ACC112 (cell line): ENCODE measurements around the gene SORBS1.

Experiments
- H2AFZ ChIP-seq: fragments of 200-600 bp; sonication (generic); one replicate; pipeline ENCODE4 v1.6.0; 2017; ENCODE audit warnings: antibody characterized with exemption, low read length; ENCODE audit not compliant: unreplicated experiment
- H3K27ac ChIP-seq: fragments of 200-600 bp; sonication (generic); 2 replicates; pipeline ENCODE4 v1.5.1; 2014; ENCODE audit warnings: low read depth, mild to moderate bottlenecking, antibody characterized with exemption, low read length, moderate library complexity
- H3K27me3 ChIP-seq: fragments of 200-600 bp; sonication (generic); 2 replicates; pipeline ENCODE4 v1.6.1; 2014; ENCODE audit warnings: mild to moderate bottlenecking, antibody characterized with exemption, low read length, moderate library complexity, mixed read lengths; ENCODE audit not compliant: insufficient read depth
- H3K36me3 ChIP-seq: fragments of 200-600 bp; sonication (generic); 2 replicates; pipeline ENCODE4 v1.6.1; 2016; ENCODE audit warnings: mild to moderate bottlenecking, antibody characterized with exemption, low read length, moderate library complexity, mixed read lengths; ENCODE audit not compliant: insufficient read depth
- H3K4me1 ChIP-seq: fragments of 200-600 bp; sonication (generic); one replicate; pipeline ENCODE4 v1.6.1; 2016; ENCODE audit warnings: low read length, mixed read lengths; ENCODE audit not compliant: insufficient read depth, unreplicated experiment, control insufficient read depth
- H3K4me3 ChIP-seq: fragments of 200-600 bp; sonication (generic); 2 replicates; pipeline ENCODE4 v1.5.1; 2014; ENCODE audit warnings: mild to moderate bottlenecking, low read depth, low read length
- H3K79me2 ChIP-seq: fragments of 200-600 bp; sonication (generic); one replicate; pipeline ENCODE4 v1.6.0; 2016; ENCODE audit warnings: low read length; ENCODE audit not compliant: control insufficient read depth, unreplicated experiment, insufficient read depth

Gene SORBS1

DNA sequence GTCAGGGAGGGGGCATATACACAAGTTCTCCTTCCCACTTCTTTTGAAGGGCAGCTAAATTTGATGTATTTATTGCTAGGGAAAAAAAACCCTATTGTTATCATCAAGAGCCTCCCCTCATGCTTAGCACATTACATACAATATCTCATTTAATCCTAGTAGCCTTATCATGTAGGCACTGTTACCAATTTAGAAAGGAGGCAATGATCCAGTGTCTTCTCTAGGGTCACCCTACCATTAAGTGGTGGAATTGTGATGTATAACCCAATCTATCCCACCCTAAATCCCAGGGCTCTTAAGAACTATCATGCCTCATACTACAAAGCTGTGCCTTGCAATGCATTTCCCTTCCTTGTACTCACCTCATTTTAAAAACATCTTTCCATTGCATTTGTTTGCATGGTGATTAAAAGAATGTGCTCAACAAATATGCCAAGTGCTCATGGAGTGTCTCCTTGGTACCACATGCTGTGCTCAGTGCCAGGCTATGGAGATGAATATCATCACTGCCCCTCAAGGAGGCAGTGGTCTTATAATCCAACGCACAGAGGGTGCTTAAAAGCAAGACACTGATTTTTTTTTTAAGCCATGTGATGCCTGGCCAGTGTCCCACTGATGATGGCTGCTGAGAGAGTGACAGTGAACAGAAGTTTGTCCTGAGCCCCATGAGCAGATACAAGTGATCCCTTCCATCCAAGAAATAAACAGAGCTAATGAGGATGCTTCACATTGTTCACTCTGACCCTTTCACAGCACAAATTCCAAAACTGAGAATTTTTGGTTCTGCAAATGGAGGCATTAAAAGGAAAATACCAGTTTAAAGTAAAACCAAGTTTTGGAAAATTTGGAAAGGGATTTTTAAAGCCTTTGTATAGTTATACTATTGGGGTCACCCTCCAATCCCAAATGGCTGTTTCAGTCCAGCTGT, 98.2 kb downstream of the SORBS1 start:
- no peak overlapping the region for H3K27ac ChIP-seq
- no peaks in the 10 kb centered on the region for H3K79me2 ChIP-seq
- H3K36me3 ChIP-seq, result no peaks in the 10 kb centered on the region
- H3K27me3 ChIP-seq, result peaks cover 42% of the 10 kb centered on the region
- H3K4me3 ChIP-seq, result no peak overlapping the region
- no peaks in the 10 kb centered on the region for H3K4me1 ChIP-seq
- H2AFZ ChIP-seq, result no peak overlapping the region

DNA sequence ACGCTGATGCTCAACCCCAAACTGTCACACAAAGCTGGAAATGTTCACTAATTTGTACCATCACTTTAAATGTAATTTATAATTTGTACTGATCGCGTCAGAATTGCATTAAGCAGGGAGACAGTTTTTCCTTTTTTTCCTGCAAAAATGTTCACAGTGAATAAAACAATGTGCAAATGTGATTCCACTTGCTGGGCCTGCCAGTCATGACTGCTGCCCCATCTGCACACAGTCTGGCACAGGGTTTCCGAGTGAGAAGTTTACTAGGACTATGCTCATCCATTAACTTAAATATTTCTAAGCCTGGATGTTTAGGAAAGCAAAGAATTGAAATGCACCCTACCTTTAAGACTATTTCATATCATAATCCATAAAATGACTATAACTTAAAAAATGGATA, 99.6 kb downstream of the SORBS1 start:
- Histone ChIP-seq H2AFZ (no peak overlapping the region), H3K27ac (no peak overlapping the region), H3K36me3 (no peaks in the 10 kb centered on the region), H3K79me2 (no peaks in the 10 kb centered on the region), H3K4me3 (no peak overlapping the region), H3K27me3 (peaks cover 56% of the 10 kb centered on the region), H3K4me1 (no peaks in the 10 kb centered on the region)

DNA sequence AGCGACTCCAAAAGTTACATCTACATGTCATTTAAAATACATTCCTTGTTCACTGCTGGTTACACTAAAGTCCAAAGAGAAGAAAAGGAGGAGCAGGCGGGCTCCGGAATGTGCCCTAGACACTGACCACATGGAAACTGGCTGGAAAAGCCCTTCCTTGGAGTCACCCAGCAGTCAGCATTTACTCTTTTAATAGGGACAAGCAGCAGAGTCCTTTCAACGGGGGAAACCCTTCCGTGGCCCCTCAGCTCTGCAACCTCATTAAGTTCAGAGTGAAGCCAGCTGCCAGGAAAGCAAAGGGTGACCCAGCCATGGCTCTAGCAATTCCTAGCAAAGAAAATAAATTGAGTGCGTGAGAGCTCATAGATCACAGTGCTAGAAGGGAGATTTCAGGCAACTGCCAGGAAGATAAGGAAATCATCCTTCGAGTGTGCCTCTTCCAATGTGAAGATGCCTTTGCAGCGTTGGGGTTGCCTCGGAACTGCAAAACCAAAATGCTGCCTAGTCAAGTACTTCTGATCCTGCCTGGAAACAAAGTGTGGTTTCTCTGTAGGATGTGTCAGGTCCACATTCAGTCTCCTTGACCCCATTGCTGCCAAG, 101.6 kb downstream of the SORBS1 start:
- no peak overlapping the region for H3K27ac ChIP-seq
- H2AFZ ChIP-seq, result no peak overlapping the region
- no peak overlapping the region for H3K4me3 ChIP-seq
- H3K36me3 ChIP-seq, result no peaks in the 10 kb centered on the region
- H3K27me3 ChIP-seq, result peaks cover 73% of the 10 kb centered on the region
- no peaks in the 10 kb centered on the region for H3K79me2 ChIP-seq
- H3K4me1 ChIP-seq, result no peaks in the 10 kb centered on the region

DNA sequence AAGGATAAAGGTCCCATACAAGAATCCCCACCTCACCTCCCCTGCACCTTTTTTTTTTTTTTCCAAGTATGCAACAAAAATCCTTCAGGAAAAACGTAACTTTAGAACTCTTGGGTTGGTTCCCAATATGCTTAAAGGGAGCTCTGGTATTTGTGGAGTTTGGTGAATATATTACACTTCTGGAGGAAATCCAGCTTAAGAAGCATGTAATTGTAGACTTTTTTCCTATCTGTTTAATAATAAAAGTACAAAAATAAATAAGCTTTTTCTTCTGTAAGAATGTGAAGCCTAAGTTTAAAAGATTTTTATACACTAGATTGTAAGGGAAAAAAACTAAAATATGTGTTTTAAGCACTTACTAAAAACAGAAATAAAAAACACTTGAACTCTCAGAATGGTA, 102.3 kb downstream of the SORBS1 start:
- Histone ChIP-seq H3K79me2 (no peaks in the 10 kb centered on the region), H3K27me3 (peaks cover 73% of the 10 kb centered on the region), H3K36me3 (no peaks in the 10 kb centered on the region), H3K27ac (no peak overlapping the region), H3K4me3 (no peak overlapping the region), H2AFZ (no peak overlapping the region), H3K4me1 (no peaks in the 10 kb centered on the region)

DNA sequence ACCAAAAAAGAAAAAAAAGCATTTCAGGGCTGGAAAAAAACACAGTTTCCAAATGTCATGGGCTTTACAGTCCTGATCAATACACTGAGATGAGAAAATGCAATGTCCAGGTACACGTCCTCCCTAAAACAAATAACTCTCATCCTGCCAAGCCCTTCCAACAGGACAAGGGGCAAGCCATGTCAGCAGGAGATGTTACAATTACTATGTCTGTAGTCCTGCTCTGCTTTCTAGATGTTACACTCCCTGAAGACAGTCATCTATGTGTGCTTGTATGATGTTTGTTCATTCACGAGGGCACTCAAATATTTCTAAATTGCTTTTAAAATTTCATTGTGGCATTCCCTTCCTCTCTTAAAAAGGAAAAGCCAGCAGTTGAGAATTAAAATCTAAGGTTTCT, 103.2 kb downstream of the SORBS1 start:
- Histone ChIP-seq H3K27ac (no peak overlapping the region), H2AFZ (no peak overlapping the region), H3K79me2 (no peaks in the 10 kb centered on the region), H3K27me3 (peaks cover 68% of the 10 kb centered on the region), H3K4me1 (no peaks in the 10 kb centered on the region), H3K4me3 (no peak overlapping the region), H3K36me3 (no peaks in the 10 kb centered on the region)

DNA sequence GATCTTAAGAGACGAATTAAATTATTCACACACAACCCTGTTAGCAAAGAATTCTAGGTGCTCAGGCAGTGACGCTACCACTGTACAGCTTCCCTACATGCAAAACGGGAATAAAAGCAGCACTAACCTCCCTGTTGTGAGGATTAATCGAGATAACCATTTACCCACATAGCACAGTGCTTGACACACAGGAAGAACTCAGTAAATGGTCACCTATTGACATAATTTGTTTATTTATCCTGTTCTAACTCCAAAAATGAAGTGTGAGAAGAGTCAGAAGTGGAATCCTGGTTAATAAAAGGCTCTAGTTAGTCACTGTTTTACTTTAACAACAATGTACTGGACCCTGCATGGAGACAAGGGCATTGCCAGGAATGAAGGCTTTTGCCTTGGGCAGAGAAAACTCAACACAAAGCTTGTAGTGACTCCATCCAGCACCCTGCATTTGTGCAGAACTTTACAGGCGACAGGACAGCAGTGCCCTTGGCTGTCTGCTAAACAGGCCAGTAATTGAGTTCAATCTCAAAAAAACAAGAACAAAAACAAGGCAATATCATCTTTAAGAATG, 103.8 kb downstream of the SORBS1 start:
- Histone ChIP-seq H3K4me1 (no peaks in the 10 kb centered on the region), H3K27me3 (peaks cover 62% of the 10 kb centered on the region), H3K36me3 (no peaks in the 10 kb centered on the region), H3K27ac (no peak overlapping the region), H2AFZ (no peak overlapping the region), H3K79me2 (no peaks in the 10 kb centered on the region), H3K4me3 (no peak overlapping the region)

DNA sequence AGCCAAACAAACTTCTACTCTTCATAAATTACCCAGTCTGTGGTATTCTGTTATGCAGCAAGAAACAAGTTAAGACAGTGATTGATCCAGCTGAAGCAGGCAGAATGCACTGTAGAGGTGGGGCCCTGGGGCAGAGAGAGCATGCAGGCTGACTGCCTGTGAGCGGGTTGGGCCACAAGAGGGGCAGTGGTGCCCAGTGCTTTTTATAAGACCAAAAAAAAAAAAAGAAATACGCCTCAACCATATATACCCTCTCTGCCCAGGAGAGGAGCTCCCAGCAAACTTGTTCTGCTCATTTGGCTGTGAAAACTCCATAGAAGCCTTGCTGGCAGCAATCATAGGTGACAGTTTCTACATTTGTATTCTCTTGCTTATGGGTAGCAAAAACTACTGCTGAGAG, 104.7 kb downstream of the SORBS1 start:
- Histone ChIP-seq H3K27ac (no peak overlapping the region), H3K4me1 (no peaks in the 10 kb centered on the region), H3K27me3 (peaks cover 53% of the 10 kb centered on the region), H3K79me2 (no peaks in the 10 kb centered on the region), H3K36me3 (no peaks in the 10 kb centered on the region), H2AFZ (no peak overlapping the region), H3K4me3 (no peak overlapping the region)

DNA sequence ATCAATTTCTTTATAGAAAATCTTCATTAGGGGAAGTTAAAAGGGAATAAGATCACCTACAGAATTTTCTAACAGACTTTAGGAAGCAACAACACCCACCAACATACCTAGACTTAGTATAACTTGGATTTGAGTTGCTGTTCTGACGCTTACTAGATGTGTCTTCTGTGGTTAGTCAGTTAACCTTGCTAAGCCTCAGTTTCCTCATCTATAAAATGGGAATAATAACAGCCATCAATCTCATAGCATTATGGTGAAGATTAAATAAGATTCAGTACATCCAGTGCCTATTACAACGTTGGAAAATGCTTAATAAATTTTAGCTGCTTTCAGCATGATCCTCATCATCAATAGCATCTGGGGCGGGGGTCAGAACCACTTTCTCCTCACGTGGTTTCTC, 106.2 kb downstream of the SORBS1 start:
- Histone ChIP-seq H3K79me2 (no peaks in the 10 kb centered on the region), H3K27ac (no peak overlapping the region), H3K4me1 (no peaks in the 10 kb centered on the region), H3K27me3 (peaks cover 44% of the 10 kb centered on the region), H3K36me3 (no peaks in the 10 kb centered on the region), H2AFZ (no peak overlapping the region), H3K4me3 (no peak overlapping the region)

DNA sequence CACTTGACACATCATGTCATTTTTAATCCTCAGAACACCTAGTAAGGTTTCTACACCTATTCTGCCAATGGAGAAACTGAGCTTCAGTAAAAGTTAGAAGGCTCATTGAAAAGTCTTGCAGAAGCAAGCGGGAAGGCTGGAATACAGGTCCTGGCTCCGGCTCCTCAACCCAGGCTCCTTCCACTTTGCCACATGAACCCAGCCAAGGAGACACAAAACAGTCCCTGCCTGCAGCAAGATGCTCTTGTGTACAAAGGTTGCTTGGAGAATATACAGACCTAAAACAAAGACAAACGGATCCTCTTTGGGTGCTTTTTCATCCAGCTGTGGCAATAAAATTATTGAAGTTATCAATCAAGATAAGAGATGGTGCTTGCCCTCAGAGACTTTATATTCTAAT, 106.8 kb downstream of the SORBS1 start:
- Histone ChIP-seq H3K4me1 (no peaks in the 10 kb centered on the region), H3K4me3 (no peak overlapping the region), H2AFZ (no peak overlapping the region), H3K79me2 (no peaks in the 10 kb centered on the region), H3K36me3 (no peaks in the 10 kb centered on the region), H3K27me3 (peaks cover 39% of the 10 kb centered on the region), H3K27ac (no peak overlapping the region)

DNA sequence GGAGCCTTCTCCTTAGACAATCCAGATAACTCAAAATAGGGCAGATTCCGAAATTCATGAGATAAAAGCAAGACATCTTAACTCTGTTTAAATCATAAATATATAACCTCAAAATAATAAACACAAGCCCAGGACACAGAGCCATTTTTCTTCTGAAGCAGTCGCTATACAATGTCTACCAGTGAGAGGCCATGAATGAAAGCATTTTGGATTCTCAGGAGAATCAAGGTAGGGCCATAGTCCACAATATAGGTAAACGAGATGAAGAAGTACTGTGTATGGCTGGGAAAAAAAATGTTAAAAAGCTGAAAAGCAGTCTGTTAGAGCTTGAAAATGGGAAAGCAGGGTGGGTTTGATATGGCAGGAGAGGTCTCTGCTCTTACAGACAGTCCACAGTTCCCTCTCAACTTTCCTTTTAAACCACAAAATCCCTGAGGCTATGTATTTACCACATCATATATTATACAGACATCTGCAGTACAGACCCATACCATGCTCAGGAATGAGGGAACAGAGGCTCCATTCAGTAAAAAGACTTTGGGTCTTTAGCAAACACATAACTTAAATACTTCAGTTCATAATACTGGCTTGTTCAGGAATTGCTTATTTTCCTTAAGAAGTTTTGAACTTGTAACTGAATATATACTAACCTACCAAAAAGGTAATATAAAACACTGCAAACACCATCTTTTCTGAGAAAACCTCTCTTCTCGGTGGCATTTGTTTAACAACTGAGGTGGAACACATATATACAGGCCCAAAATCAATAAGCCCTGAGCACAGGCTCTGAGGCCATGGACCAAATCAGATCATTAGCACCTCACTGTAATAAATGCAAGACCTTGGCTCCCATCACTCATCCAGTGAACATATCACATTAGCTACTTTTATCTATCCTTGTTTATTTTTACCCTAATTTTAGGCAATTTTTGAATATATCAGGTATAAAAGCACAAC, 109.3 kb downstream of the SORBS1 start:
- H3K36me3 ChIP-seq, result no peaks in the 10 kb centered on the region
- no peak overlapping the region for H3K27ac ChIP-seq
- no peak overlapping the region for H3K4me3 ChIP-seq
- H2AFZ ChIP-seq, result no peak overlapping the region
- H3K79me2 ChIP-seq, result no peaks in the 10 kb centered on the region
- peaks cover 20% of the 10 kb centered on the region for H3K27me3 ChIP-seq
- no peaks in the 10 kb centered on the region for H3K4me1 ChIP-seq
